Measurements from ENCODE around the gene VWF. TPM values are rescaled to one million over a fixed set of nuclear protein-coding genes. Genes with fewer than 3 reads are reported as not detected.

VWF gene
- total RNA-seq, 1 donor = 0.72 TPM

DNA sequence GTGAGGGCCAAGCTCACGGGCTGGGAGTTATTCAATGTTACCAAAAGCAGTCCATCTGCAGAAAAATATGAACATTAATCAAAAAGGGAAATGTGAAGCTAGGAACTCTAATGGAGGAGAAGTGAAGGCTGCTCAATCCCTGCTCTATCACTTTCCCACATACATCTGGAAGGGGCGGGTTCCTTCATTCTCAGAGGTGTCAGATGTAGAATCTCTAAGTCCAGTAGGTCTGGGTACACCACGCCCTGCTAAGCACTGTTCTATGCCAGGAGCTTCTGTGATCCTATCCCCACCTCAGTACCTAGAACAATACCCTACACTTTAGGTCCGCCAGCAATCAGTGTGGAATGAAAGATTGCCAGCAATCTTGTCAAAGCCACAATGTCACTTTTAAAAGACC is 142.4 kb downstream of the VWF start:
- Histone ChIP-seq H3K4me3 (ENCODE audit: insufficient read depth, low read length) (no peak overlapping the region), H3K27me3 (ENCODE audit: insufficient read depth, low read length) (peaks cover 17% of the 10 kb centered on the region), H4K20me1 (ENCODE audit: insufficient read depth, low read length) (no peaks in the 10 kb centered on the region), H3K9me3 (ENCODE audit: low read depth, low read length) (no peaks in the 10 kb centered on the region), H3K27ac (ENCODE audit: low read depth, low read length) (no peak overlapping the region), H3K4me2 (ENCODE audit: insufficient read depth, low read length) (no peak overlapping the region), H3K79me2 (ENCODE audit: insufficient read depth, low read length) (no peaks in the 10 kb centered on the region), H2AFZ (ENCODE audit: low read length) (no peak overlapping the region), H3K4me1 (ENCODE audit: insufficient read depth, low read length) (no peaks in the 10 kb centered on the region), H3K36me3 (ENCODE audit: insufficient read depth, low read length) (no peaks in the 10 kb centered on the region)
- no peak for DNase-seq (ENCODE audit: insufficient read length, low spot score, missing footprints)
- TF ChIP-seq, protein P1, sequence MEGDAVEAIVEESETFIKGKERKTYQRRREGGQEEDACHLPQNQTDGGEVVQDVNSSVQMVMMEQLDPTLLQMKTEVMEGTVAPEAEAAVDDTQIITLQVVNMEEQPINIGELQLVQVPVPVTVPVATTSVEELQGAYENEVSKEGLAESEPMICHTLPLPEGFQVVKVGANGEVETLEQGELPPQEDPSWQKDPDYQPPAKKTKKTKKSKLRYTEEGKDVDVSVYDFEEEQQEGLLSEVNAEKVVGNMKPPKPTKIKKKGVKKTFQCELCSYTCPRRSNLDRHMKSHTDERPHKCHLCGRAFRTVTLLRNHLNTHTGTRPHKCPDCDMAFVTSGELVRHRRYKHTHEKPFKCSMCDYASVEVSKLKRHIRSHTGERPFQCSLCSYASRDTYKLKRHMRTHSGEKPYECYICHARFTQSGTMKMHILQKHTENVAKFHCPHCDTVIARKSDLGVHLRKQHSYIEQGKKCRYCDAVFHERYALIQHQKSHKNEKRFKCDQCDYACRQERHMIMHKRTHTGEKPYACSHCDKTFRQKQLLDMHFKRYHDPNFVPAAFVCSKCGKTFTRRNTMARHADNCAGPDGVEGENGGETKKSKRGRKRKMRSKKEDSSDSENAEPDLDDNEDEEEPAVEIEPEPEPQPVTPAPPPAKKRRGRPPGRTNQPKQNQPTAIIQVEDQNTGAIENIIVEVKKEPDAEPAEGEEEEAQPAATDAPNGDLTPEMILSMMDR (IDR thresholded peaks at IDR 0.05; ENCODE audit: extremely low read depth, low read depth, low read length) = no peak

DNA sequence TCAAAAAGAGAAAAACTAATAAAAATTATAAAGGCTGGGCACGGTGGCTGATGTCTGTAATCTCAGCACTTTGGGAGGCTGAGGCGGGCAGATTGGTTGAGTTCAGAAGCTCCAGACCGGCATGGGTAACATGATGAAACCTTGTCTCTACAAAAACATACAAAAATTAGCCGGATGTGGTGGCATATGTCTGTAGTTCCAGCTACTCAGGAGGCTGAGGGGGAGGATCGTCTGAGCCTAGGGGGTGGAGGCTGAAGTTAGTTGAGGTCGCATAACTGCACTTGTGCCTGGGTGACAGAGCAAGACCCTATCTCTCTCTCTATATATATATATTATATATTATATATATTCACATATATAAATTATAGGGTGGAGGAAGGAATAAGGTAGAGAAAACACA is 146.9 kb downstream of the VWF start:
- Histone ChIP-seq H3K9me3 (ENCODE audit: low read depth, low read length) (no peaks in the 10 kb centered on the region), H4K20me1 (ENCODE audit: insufficient read depth, low read length) (no peaks in the 10 kb centered on the region), H3K4me3 (ENCODE audit: insufficient read depth, low read length) (no peak overlapping the region), H3K4me2 (ENCODE audit: insufficient read depth, low read length) (no peak overlapping the region), H3K79me2 (ENCODE audit: insufficient read depth, low read length) (no peaks in the 10 kb centered on the region), H3K27ac (ENCODE audit: low read depth, low read length) (no peak overlapping the region), H3K36me3 (ENCODE audit: insufficient read depth, low read length) (no peaks in the 10 kb centered on the region), H3K27me3 (ENCODE audit: insufficient read depth, low read length) (peaks cover 23% of the 10 kb centered on the region), H3K4me1 (ENCODE audit: insufficient read depth, low read length) (no peaks in the 10 kb centered on the region), H2AFZ (ENCODE audit: low read length) (no peak overlapping the region)
- TF ChIP-seq, protein P1 (IDR thresholded peaks at IDR 0.05; ENCODE audit: extremely low read depth, low read depth, low read length) = no peak
- DNase-seq (ENCODE audit: insufficient read length, low spot score, missing footprints) = no peak

DNA sequence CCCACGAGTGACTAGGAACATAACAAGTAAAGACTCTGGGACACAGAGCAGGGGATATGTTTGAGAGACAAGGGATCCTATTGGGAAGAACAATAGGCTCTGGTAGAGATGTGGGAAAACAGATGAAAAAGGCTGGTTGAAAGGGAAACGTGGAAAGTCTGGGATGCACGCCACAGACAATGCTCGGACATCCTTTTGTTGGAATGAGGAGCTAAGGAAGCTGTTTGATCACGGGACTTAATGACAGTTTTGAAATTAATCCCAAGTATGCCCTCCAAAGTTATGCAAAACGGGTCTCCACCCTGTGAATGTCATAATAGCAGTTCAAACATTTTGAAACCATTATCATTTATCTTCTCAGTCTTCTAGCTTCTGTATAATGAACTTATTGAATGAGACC is 147.8 kb downstream of the VWF start:
- H3K27me3 ChIP-seq (ENCODE audit: insufficient read depth, low read length) = peaks cover 27% of the 10 kb centered on the region
- no peak for DNase-seq (ENCODE audit: insufficient read length, low spot score, missing footprints)
- no peaks in the 10 kb centered on the region for H3K36me3 ChIP-seq (ENCODE audit: insufficient read depth, low read length)
- no peak overlapping the region for H3K27ac ChIP-seq (ENCODE audit: low read depth, low read length)
- H4K20me1 ChIP-seq (ENCODE audit: insufficient read depth, low read length) = no peaks in the 10 kb centered on the region
- no peaks in the 10 kb centered on the region for H3K4me1 ChIP-seq (ENCODE audit: insufficient read depth, low read length)
- no peak overlapping the region for H2AFZ ChIP-seq (ENCODE audit: low read length)
- H3K4me2 ChIP-seq (ENCODE audit: insufficient read depth, low read length) = no peak overlapping the region
- H3K4me3 ChIP-seq (ENCODE audit: insufficient read depth, low read length) = no peak overlapping the region
- no peaks in the 10 kb centered on the region for H3K9me3 ChIP-seq (ENCODE audit: low read depth, low read length)
- no peaks in the 10 kb centered on the region for H3K79me2 ChIP-seq (ENCODE audit: insufficient read depth, low read length)
- TF ChIP-seq, protein P1 (IDR thresholded peaks at IDR 0.05; ENCODE audit: extremely low read depth, low read depth, low read length) = no peak

DNA sequence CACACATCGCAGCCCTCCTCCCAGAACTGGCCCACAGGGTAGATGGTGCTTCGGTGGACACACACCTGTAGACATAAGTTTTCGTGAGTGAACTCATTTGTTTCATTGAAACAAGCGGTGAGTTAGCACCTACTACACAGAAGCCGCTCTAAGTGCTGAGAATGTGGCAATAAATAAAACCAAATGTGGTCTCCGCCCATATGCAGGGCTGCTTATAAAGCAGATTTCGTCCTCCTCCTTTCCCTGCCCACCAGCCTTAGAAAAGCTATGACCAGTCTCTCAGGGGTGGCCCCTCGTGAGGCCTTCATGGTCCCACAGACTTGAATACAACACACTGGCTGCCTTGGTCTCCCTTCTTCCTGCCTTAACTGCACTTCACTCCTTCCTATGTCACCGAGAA is 148.3 kb downstream of the VWF start:
- Histone ChIP-seq H2AFZ (ENCODE audit: low read length) (no peak overlapping the region), H3K36me3 (ENCODE audit: insufficient read depth, low read length) (no peaks in the 10 kb centered on the region), H3K79me2 (ENCODE audit: insufficient read depth, low read length) (no peaks in the 10 kb centered on the region), H3K4me2 (ENCODE audit: insufficient read depth, low read length) (no peak overlapping the region), H3K27me3 (ENCODE audit: insufficient read depth, low read length) (peaks cover 29% of the 10 kb centered on the region), H3K27ac (ENCODE audit: low read depth, low read length) (no peak overlapping the region), H4K20me1 (ENCODE audit: insufficient read depth, low read length) (no peaks in the 10 kb centered on the region), H3K4me1 (ENCODE audit: insufficient read depth, low read length) (no peaks in the 10 kb centered on the region), H3K4me3 (ENCODE audit: insufficient read depth, low read length) (no peak overlapping the region), H3K9me3 (ENCODE audit: low read depth, low read length) (no peaks in the 10 kb centered on the region)
- TF ChIP-seq, protein P1 (IDR thresholded peaks at IDR 0.05; ENCODE audit: extremely low read depth, low read depth, low read length) = no peak
- no peak for DNase-seq (ENCODE audit: insufficient read length, low spot score, missing footprints)

Data from osteoblast (primary cell).